ENCODE data around the gene SWAP70. TPM values are rescaled to one million over a fixed set of nuclear protein-coding genes. Genes with fewer than 3 reads are reported as not detected.
A peak's percentile ranks its signal among the peaks of the same experiment; 100 is the strongest.

SWAP70 gene
- total and polyA plus RNA-seq, 2 experiments from 2014 or later: 30.3 to 33.3 TPM

GRCh38 chr11:9711454-9712307, 47.8 kb downstream of the SWAP70 start:
- no peak overlapping the region for H3K4me2 ChIP-seq
- peak overlapping the region; percentile 39 for H3K27ac ChIP-seq (ENCODE audit: low read depth)
- H3K4me1 ChIP-seq (ENCODE audit: insufficient read depth): peaks cover 12% of the 10 kb centered on the region
- Mint-ChIP-seq H3K36me3 (ENCODE audit: low read depth) (peaks cover 25% of the 10 kb centered on the region), H3K4me3 (no peak overlapping the region; the same call in 2 of the 3 replicates), H3K4me1 (peaks cover 23% of the 10 kb centered on the region), H3K27ac (peak overlapping the region; percentile 92), H3K27me3 (ENCODE audit: insufficient read depth, low read depth, poor library complexity) (peaks cover 2% of the 10 kb centered on the region), H3K9me3 (no peaks in the 10 kb centered on the region; the same call in 2 of the 3 replicates)
- ATAC-seq (peak; percentile 79), DNase-seq (ENCODE audit: low spot score) (peak; percentile 40)
- H2AFZ ChIP-seq: no peak overlapping the region
- TF ChIP-seq NANOG (IDR thresholded peaks at IDR 0.05; ENCODE audit: borderline replicate concordance): no peak
- TF ChIP-seq ETS1 (IDR thresholded peaks at IDR 0.05): no peak
- no peak for TF ChIP-seq POLR2AphosphoS5 (IDR thresholded peaks at IDR 0.05; ENCODE audit: low read depth)
- no peak for TF ChIP-seq JUNB (IDR thresholded peaks at IDR 0.05; ENCODE audit: unreplicated experiment)
- TF ChIP-seq, protein P1, sequence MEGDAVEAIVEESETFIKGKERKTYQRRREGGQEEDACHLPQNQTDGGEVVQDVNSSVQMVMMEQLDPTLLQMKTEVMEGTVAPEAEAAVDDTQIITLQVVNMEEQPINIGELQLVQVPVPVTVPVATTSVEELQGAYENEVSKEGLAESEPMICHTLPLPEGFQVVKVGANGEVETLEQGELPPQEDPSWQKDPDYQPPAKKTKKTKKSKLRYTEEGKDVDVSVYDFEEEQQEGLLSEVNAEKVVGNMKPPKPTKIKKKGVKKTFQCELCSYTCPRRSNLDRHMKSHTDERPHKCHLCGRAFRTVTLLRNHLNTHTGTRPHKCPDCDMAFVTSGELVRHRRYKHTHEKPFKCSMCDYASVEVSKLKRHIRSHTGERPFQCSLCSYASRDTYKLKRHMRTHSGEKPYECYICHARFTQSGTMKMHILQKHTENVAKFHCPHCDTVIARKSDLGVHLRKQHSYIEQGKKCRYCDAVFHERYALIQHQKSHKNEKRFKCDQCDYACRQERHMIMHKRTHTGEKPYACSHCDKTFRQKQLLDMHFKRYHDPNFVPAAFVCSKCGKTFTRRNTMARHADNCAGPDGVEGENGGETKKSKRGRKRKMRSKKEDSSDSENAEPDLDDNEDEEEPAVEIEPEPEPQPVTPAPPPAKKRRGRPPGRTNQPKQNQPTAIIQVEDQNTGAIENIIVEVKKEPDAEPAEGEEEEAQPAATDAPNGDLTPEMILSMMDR (conservative IDR thresholded peaks at IDR 0.05; ENCODE audit: low read depth in 2 of 2): no peak
- no peak for TF ChIP-seq CREB1 (CRISPR knock-in tag; IDR thresholded peaks at IDR 0.05; ENCODE audit: low read depth)
- no peak for TF ChIP-seq EZH2phosphoT487 (IDR thresholded peaks at IDR 0.05; ENCODE audit: unreplicated experiment)
- TF ChIP-seq ZNF114 (CRISPR knock-in tag; IDR thresholded peaks at IDR 0.05): no peak
- no peak for TF ChIP-seq EZH2 (IDR thresholded peaks at IDR 0.05; ENCODE audit: low read depth, unreplicated experiment)
- no peak for TF ChIP-seq REST (IDR thresholded peaks at IDR 0.05; ENCODE audit: unreplicated experiment)
- no peaks in the 10 kb centered on the region for H3K9me2 ChIP-seq (ENCODE audit: insufficient read depth)
- H3K36me3 ChIP-seq (ENCODE audit: insufficient read depth): no peaks in the 10 kb centered on the region; the same call in 1 of the 2 replicates
- no peaks in the 10 kb centered on the region; the same call in 1 of the 2 replicates for H4K20me1 ChIP-seq (replicated peaks; ENCODE audit: insufficient read depth)
- H3K27me3 ChIP-seq (ENCODE audit: insufficient read depth): no peaks in the 10 kb centered on the region
- no peaks in the 10 kb centered on the region for H3F3A ChIP-seq (replicated peaks; ENCODE audit: low read depth)
- H3K79me2 ChIP-seq (replicated peaks; ENCODE audit: insufficient read depth): peaks cover 38% of the 10 kb centered on the region
- H3K4me3 ChIP-seq: no peak overlapping the region
